Breast epithelium (tissue), 3 donors: ENCODE results near the gene GNPTAB.

Source experiments
- CTCF ChIP-seq, 3 donors: fragments of 450-650 bp; IDR thresholded peaks; one replicate each; pipeline ENCODE4 v1.5.1; 2016 to 2017; ENCODE audit warnings: antibody characterized with exemption in 3 of 3, mild to moderate bottlenecking in 3 of 3, moderate library complexity in 3 of 3
- POLR2A ChIP-seq: fragments of 450-650 bp; IDR thresholded peaks from one replicate; pipeline ENCODE4 v1.6.1; 2016; ENCODE audit warnings: antibody characterized with exemption, mild to moderate bottlenecking, moderate library complexity
- POLR2AphosphoS5 ChIP-seq, 3 donors: sonication (generic); formaldehyde crosslinking; IDR thresholded peaks; one replicate each; pipeline ENCODE4 v1.6.1; 2017; ENCODE audit warnings: antibody characterized with exemption in 3 of 3

- TF ChIP-seq CTCF (IDR thresholded peaks at IDR 0.05): no peak
- no peak for TF ChIP-seq POLR2AphosphoS5 (IDR thresholded peaks at IDR 0.05)
- no peak for TF ChIP-seq POLR2A
Measured at GRCh38 chr12:101783150-101783549, 47.6 kb downstream of the GNPTAB start.
